Activated CD4-positive, alpha-beta T cell treated with anti-CD3 and anti-CD28 coated beads for 36 hours (primary cell): ENCODE measurements around the gene FGD6. TPM values are rescaled to one million over a fixed set of nuclear protein-coding genes. Genes with fewer than 3 reads are reported as not detected.
"Not testable (repeated sequence)": the region's sequence is repeated elsewhere in the genome, so short reads cannot be mapped to it uniquely, and the experiment has no call there.

Source experiments
- ATAC-seq: fragments of 200-7000 bp; cut with Tn5 transposase; one replicate; pipeline ENCODE4 v1.10.0; 2021; ENCODE audit warnings: mild to moderate bottlenecking, moderate library complexity
- CTCF ChIA-PET: fragments of 350-600 bp; sonication (Branson Sonifier 250); formaldehyde crosslinking; loops from one replicate; lab custom pipeline; 2021; ENCODE audit warnings: antibody characterized with exemption; lab: Charles Lee
- POLR2A ChIA-PET: fragments of 350-600 bp; sonication (Branson Sonifier 250); formaldehyde crosslinking; loops from one replicate; lab custom pipeline; 2021; ENCODE audit warnings: antibody characterized with exemption, inconsistent platforms; lab: Charles Lee
- DNase-seq: peaks from one replicate; pipeline ENCODE4 v3.0.0-alpha.2; 2020
- H3K27ac Mint-ChIP-seq: one replicate; pipeline ENCODE4 v1.8.0; 2021; ENCODE audit warnings: mixed read lengths
- H3K27me3 Mint-ChIP-seq: one replicate; pipeline ENCODE4 v1.8.0; 2021; ENCODE audit warnings: mixed read lengths
- H3K36me3 Mint-ChIP-seq: one replicate; pipeline ENCODE4 v1.8.0; 2021; ENCODE audit warnings: low read depth, mixed read lengths
- H3K4me1 Mint-ChIP-seq: one replicate; pipeline ENCODE4 v1.8.0; 2021; ENCODE audit warnings: mixed read lengths
- H3K4me3 Mint-ChIP-seq: one replicate; pipeline ENCODE4 v1.8.0; 2021; ENCODE audit warnings: mild to moderate bottlenecking, moderate library complexity, mixed read lengths
- H3K9me3 Mint-ChIP-seq: one replicate; pipeline ENCODE4 v1.8.0; 2021; ENCODE audit warnings: low read depth, mixed read lengths
- intact Hi-C, 2 experiments: fragments of 100-400 bp; cut with DNase I in 1 of 2; cut with micrococcal nuclease in 1 of 2; formaldehyde crosslinking; loops; one replicate each; pipeline versions ENCODE4 v1.14.2 to v1.15.1; 2022 to 2024; cut with DNase I, micrococcal nuclease
- total RNA-seq, 2 experiments: library from RNA; stranded (reverse); gene quantifications; one replicate each; pipeline ENCODE4 v1.2.3, GENCODE V29; 2021

FGD6 gene
- total RNA-seq, 2 experiments from 2014 or later: 1.1 to 1.3 TPM

- intact Hi-C loops: no loop called here
- DNase-seq: no peak
- H3K4me1 Mint-ChIP-seq: peaks cover 22% of the 10 kb centered on the region
- H3K27ac Mint-ChIP-seq: no peak overlapping the region
- no peak overlapping the region for H3K4me3 Mint-ChIP-seq
- H3K36me3 Mint-ChIP-seq: no peaks in the 10 kb centered on the region
- no peak for ATAC-seq
- H3K9me3 Mint-ChIP-seq: no peaks in the 10 kb centered on the region
- ChIA-PET POLR2A (no interaction called here), CTCF (no interaction called here)
- H3K27me3 Mint-ChIP-seq: peaks cover 2% of the 10 kb centered on the region
These were observed 11.6 kb downstream of the FGD6 start for GRCh38 chr12:95205685-95206084.

GRCh38 chr12:95205016-95205624, 12.1 kb downstream of the FGD6 start:
- DNase-seq: no peak
- Mint-ChIP-seq H3K9me3 (no peaks in the 10 kb centered on the region), H3K4me3 (no peak overlapping the region), H3K36me3 (no peaks in the 10 kb centered on the region), H3K27me3 (peaks cover 2% of the 10 kb centered on the region), H3K27ac (no peak overlapping the region), H3K4me1 (peaks cover 26% of the 10 kb centered on the region)
- CTCF ChIA-PET: no interaction called here
- POLR2A ChIA-PET: no interaction called here
- ATAC-seq: no peak
- intact Hi-C loops: no loop called here

GRCh38 chr12:95204141-95204866, 13.0 kb downstream of the FGD6 start:
- ATAC-seq (peak; percentile 55), DNase-seq (peak; percentile 39)
- H3K4me3 Mint-ChIP-seq: no peak overlapping the region
- H3K27ac Mint-ChIP-seq: peak overlapping the region; percentile 69
- intact Hi-C loops: no loop called here
- no peaks in the 10 kb centered on the region for H3K36me3 Mint-ChIP-seq
- ChIA-PET POLR2A (no interaction called here), CTCF (interaction anchor here (1.0 kb wide), 1 partner anchor 330 kb away, joined by 3 read pairs; no protein-coding TSS in a partner anchor)
- H3K27me3 Mint-ChIP-seq: peaks cover 2% of the 10 kb centered on the region
- H3K9me3 Mint-ChIP-seq: no peaks in the 10 kb centered on the region
- peaks cover 26% of the 10 kb centered on the region for H3K4me1 Mint-ChIP-seq

GRCh38 chr12:95203487-95204030, 13.7 kb downstream of the FGD6 start:
- H3K27ac Mint-ChIP-seq: no peak overlapping the region
- DNase-seq (no peak), ATAC-seq (no peak)
- ChIA-PET CTCF (interaction anchor here (1.0 kb wide), 1 partner anchor 331 kb away, joined by 3 read pairs; no protein-coding TSS in a partner anchor), POLR2A (no interaction called here)
- no peaks in the 10 kb centered on the region for H3K9me3 Mint-ChIP-seq
- intact Hi-C loops: no loop called here
- H3K27me3 Mint-ChIP-seq: peaks cover 2% of the 10 kb centered on the region
- no peak overlapping the region for H3K4me3 Mint-ChIP-seq
- H3K36me3 Mint-ChIP-seq: no peaks in the 10 kb centered on the region
- peaks cover 26% of the 10 kb centered on the region for H3K4me1 Mint-ChIP-seq

GRCh38 chr12:95202691-95203486, 14.4 kb downstream of the FGD6 start:
- DNase-seq (no peak), ATAC-seq (no peak)
- ChIA-PET CTCF (interaction anchor here (1.0 to 1.4 kb wide), 2 partner anchors 13 to 16 kb away, joined by 3 read pairs; no protein-coding TSS in a partner anchor), POLR2A (no interaction called here)
- H3K36me3 Mint-ChIP-seq: no peaks in the 10 kb centered on the region
- H3K4me1 Mint-ChIP-seq: peaks cover 26% of the 10 kb centered on the region
- no peaks in the 10 kb centered on the region for H3K9me3 Mint-ChIP-seq
- intact Hi-C loops: no loop called here
- peak overlapping the region; percentile 21 for H3K27ac Mint-ChIP-seq
- no peak overlapping the region for H3K4me3 Mint-ChIP-seq
- peaks cover 2% of the 10 kb centered on the region for H3K27me3 Mint-ChIP-seq

GRCh38 chr12:95201056-95201670, 16.1 kb downstream of the FGD6 start:
- Mint-ChIP-seq H3K4me3 (no peak overlapping the region), H3K27ac (no peak overlapping the region), H3K27me3 (peaks cover 2% of the 10 kb centered on the region), H3K36me3 (no peaks in the 10 kb centered on the region), H3K4me1 (peaks cover 26% of the 10 kb centered on the region), H3K9me3 (no peaks in the 10 kb centered on the region)
- intact Hi-C loops: no loop called here
- ChIA-PET CTCF (interaction anchor here (0.7 to 1.4 kb wide), 2 partner anchors 18 to 395 kb away, joined by 3 read pairs; no protein-coding TSS in a partner anchor), POLR2A (no interaction called here)
- DNase-seq: no peak
- no peak for ATAC-seq

GRCh38 chr12:95200128-95200894, 17.0 kb downstream of the FGD6 start:
- H3K4me3 Mint-ChIP-seq: no peak overlapping the region
- intact Hi-C loops: no loop called here
- ChIA-PET CTCF (interaction anchor here (0.7 kb wide), 2 partner anchors 11 to 394 kb away, joined by 3 read pairs; no protein-coding TSS in a partner anchor), POLR2A (no interaction called here)
- ATAC-seq (no peak), DNase-seq (no peak)
- no peaks in the 10 kb centered on the region for H3K9me3 Mint-ChIP-seq
- H3K4me1 Mint-ChIP-seq: peaks cover 21% of the 10 kb centered on the region
- no peak overlapping the region for H3K27ac Mint-ChIP-seq
- H3K36me3 Mint-ChIP-seq: no peaks in the 10 kb centered on the region
- H3K27me3 Mint-ChIP-seq: peaks cover 2% of the 10 kb centered on the region

- POLR2A ChIA-PET: no interaction called here
- no peak for ATAC-seq
- Mint-ChIP-seq H3K4me3 (no peak overlapping the region), H3K9me3 (no peaks in the 10 kb centered on the region), H3K27me3 (peaks cover 2% of the 10 kb centered on the region), H3K36me3 (no peaks in the 10 kb centered on the region), H3K27ac (no peak overlapping the region), H3K4me1 (peaks cover 15% of the 10 kb centered on the region)
- DNase-seq: no peak
- intact Hi-C loops: no loop called here
- CTCF ChIA-PET: no interaction called here
These were observed 18.4 kb downstream of the FGD6 start for GRCh38 chr12:95198914-95199313.

GRCh38 chr12:95197636-95198035, 19.6 kb downstream of the FGD6 start:
- Mint-ChIP-seq H3K9me3 (no peaks in the 10 kb centered on the region), H3K27me3 (no peaks in the 10 kb centered on the region), H3K36me3 (no peaks in the 10 kb centered on the region), H3K27ac (no peak overlapping the region), H3K4me1 (peaks cover 8% of the 10 kb centered on the region), H3K4me3 (no peak overlapping the region)
- ChIA-PET CTCF (interaction anchor here (0.8 kb wide), 1 partner anchor 20 kb away, joined by 3 read pairs; the partner anchor contains the start of genes FGD6 and VEZT), POLR2A (no interaction called here)
- ATAC-seq (no peak), DNase-seq (no peak)
- intact Hi-C loops: no loop called here

- H3K36me3 Mint-ChIP-seq, POLR2A ChIA-PET, H3K27me3 Mint-ChIP-seq, H3K4me3 Mint-ChIP-seq, ATAC-seq, H3K9me3 Mint-ChIP-seq, H3K4me1 Mint-ChIP-seq, intact Hi-C loops, DNase-seq, H3K27ac Mint-ChIP-seq: not testable (repeated sequence)
- CTCF ChIA-PET: interaction anchor here (0.8 kb wide), 1 partner anchor 20 kb away, joined by 3 read pairs; the partner anchor contains the start of genes FGD6 and VEZT
These were observed 20.2 kb downstream of the FGD6 start for GRCh38 chr12:95196875-95197569.
